Sigmoid colon (tissue), 4 donors: Measurements from ENCODE around the gene CYTH4.

Experiments used
- EP300 ChIP-seq, 4 donors: sonication (generic); formaldehyde crosslinking; IDR thresholded peaks; one replicate each; pipeline ENCODE4 v1.6.1; 2017; ENCODE audit warnings: antibody characterized with exemption in 4 of 4
- POLR2A ChIP-seq, 2 donors: fragments of 450-650 bp; IDR thresholded peaks; one replicate each; pipeline ENCODE4 v1.6.1; 2016; ENCODE audit warnings: antibody characterized with exemption in 2 of 2, mild to moderate bottlenecking in 2 of 2, moderate library complexity in 2 of 2
- POLR2AphosphoS5 ChIP-seq, 4 donors: sonication (generic); formaldehyde crosslinking; IDR thresholded peaks; one replicate each; pipeline ENCODE4 v1.6.1; 2017; ENCODE audit warnings: antibody characterized with exemption in 4 of 4
- TF ChIP-seq, protein P1 (sequence below), 4 experiments: fragments of 450-650 bp in 3 of 4; fragments of 200-600 bp in 1 of 4; IDR thresholded peaks; one replicate each; pipeline ENCODE4 v1.5.1; 2016 to 2019; ENCODE audit warnings: antibody characterized with exemption in 4 of 4, mild to moderate bottlenecking in 3 of 4, moderate library complexity in 2 of 4

DNA sequence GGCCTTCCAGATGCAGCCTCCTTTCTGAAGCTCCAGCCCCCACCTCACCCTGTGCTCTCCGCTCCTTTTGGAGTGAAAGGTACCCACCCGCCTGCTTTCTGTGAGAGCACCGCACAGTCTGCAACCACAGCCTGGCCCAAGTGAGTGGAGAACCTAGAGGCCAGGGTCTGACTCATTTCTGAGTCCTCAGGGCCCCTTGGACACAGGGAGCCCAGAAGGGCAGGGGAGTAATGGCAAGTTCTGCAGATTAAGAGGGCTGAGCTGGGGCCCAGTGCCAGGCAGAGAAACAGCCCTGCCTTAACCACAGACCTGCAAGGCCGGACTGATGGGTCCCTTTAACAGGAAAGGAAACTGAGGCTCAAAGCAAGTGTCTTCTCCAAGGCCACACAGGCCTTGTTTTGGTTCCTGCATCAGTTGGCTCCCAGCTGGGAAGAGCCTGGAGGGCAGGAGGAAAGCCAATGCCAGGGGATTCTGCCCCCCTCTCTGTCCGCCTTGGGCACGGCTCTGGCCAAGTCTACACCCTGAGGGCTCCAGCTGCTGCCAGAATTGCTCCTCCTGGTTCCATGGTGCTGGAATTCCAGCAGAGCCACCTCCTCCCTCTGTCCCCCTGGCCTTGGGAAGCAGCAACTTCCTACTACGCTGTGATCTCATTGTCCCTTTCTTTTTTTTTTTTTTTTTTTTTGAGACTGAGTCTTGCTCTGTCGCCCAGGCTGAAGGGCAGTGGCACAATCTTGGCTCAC, 55.1 kb downstream of the CYTH4 start:
- TF ChIP-seq, protein P1, sequence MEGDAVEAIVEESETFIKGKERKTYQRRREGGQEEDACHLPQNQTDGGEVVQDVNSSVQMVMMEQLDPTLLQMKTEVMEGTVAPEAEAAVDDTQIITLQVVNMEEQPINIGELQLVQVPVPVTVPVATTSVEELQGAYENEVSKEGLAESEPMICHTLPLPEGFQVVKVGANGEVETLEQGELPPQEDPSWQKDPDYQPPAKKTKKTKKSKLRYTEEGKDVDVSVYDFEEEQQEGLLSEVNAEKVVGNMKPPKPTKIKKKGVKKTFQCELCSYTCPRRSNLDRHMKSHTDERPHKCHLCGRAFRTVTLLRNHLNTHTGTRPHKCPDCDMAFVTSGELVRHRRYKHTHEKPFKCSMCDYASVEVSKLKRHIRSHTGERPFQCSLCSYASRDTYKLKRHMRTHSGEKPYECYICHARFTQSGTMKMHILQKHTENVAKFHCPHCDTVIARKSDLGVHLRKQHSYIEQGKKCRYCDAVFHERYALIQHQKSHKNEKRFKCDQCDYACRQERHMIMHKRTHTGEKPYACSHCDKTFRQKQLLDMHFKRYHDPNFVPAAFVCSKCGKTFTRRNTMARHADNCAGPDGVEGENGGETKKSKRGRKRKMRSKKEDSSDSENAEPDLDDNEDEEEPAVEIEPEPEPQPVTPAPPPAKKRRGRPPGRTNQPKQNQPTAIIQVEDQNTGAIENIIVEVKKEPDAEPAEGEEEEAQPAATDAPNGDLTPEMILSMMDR (IDR thresholded peaks at IDR 0.05): no peak
- TF ChIP-seq POLR2A (IDR thresholded peaks at IDR 0.05) (no peak), POLR2AphosphoS5 (IDR thresholded peaks at IDR 0.05) (no peak), EP300 (IDR thresholded peaks at IDR 0.05) (no peak)
